IMR-90 (cell line): ENCODE data around the gene HOXD9. TPM values are rescaled to one million over a fixed set of nuclear protein-coding genes. Genes with fewer than 3 reads are reported as not detected.

ENCODE experiments used
- ATAC-seq: fragments of 200-7000 bp; cut with Tn5 transposase; 2 replicates; pipeline ENCODE4 v1.9.1; 2020; ENCODE audit warnings: low read depth, mild to moderate bottlenecking, moderate library complexity
- BruUV-seq: library from RNA; stranded (reverse); fragments of 400-500 nt; replicated peaks from 2 replicates; lab custom pipeline; 2021; lab: Mats Ljungman, UMichigan
- CTCF ChIA-PET: fragments of 300-600 bp; formaldehyde crosslinking; extraction: SDS; loops from one replicate; lab custom pipeline; 2021; ENCODE audit warnings: antibody characterized with exemption; lab: Yijun Ruan, JAX
- POLR2A ChIA-PET: fragments of 300-600 bp; sonication (Branson Sonifier 250); formaldehyde crosslinking; loops from one replicate; lab custom pipeline; 2022; ENCODE audit warnings: antibody characterized with exemption; ENCODE audit not compliant: unreplicated experiment; lab: Charles Lee
- DNase-seq: peaks from one replicate; pipeline ENCODE4 v3.0.0; 2013
- H2AFZ ChIP-seq: replicated peaks from 2 replicates; pipeline ENCODE3; 2013; ENCODE audit warnings: low read length, mild to moderate bottlenecking; ENCODE audit not compliant: poor library complexity
- H2AK5ac ChIP-seq: 2 replicates; pipeline ENCODE4 v1.6.1; 2013; ENCODE audit warnings: low read depth, low read length, inconsistent platforms
- H2AK9ac ChIP-seq: replicated peaks from 2 replicates; pipeline ENCODE3; 2013; ENCODE audit warnings: mild to moderate bottlenecking, low read depth, low read length, moderate library complexity; ENCODE audit not compliant: poor library complexity
- H2BK120ac ChIP-seq: 2 replicates; pipeline ENCODE4 v1.6.1; 2013; ENCODE audit warnings: low read depth, low read length, inconsistent platforms
- H2BK15ac ChIP-seq: 3 replicates; pipeline ENCODE4 v1.6.1; 2013; ENCODE audit warnings: low read depth, low read length, inconsistent platforms
- H2BK20ac ChIP-seq: 2 replicates; pipeline ENCODE4 v1.6.1; 2013; ENCODE audit warnings: low read depth, mild to moderate bottlenecking, inconsistent platforms, low read length, moderate library complexity
- H2BK5ac ChIP-seq: 2 replicates; pipeline ENCODE4 v1.6.1; 2013; ENCODE audit warnings: mild to moderate bottlenecking, low read depth, low read length, inconsistent platforms; ENCODE audit not compliant: poor library complexity, severe bottlenecking
- H3K14ac ChIP-seq: replicated peaks from 2 replicates; pipeline ENCODE4 v1.6.1; 2013; ENCODE audit warnings: low read depth, low read length, inconsistent platforms
- H3K18ac ChIP-seq: 2 replicates; pipeline ENCODE4 v1.6.1; 2013; ENCODE audit warnings: low read depth, low read length, control low read depth
- H3K23ac ChIP-seq: 2 replicates; pipeline ENCODE4 v1.6.1; 2013; ENCODE audit warnings: low read depth, low read length, inconsistent platforms
- H3K27ac ChIP-seq: 2 replicates; pipeline ENCODE4 v1.5.1; 2013; ENCODE audit warnings: mild to moderate bottlenecking, control low read depth, low read length; ENCODE audit not compliant: insufficient read depth
- H3K27me3 ChIP-seq: 2 replicates; pipeline ENCODE4 v1.6.1; 2013; ENCODE audit warnings: low read length; ENCODE audit not compliant: control insufficient read depth, insufficient read depth
- H3K36me3 ChIP-seq: 2 replicates; pipeline ENCODE4 v1.6.1; 2013; ENCODE audit warnings: low read length, mixed read lengths; ENCODE audit not compliant: control insufficient read depth, insufficient read depth
- H3K4ac ChIP-seq: 2 replicates; pipeline ENCODE4 v1.6.1; 2013; ENCODE audit warnings: low read depth, low read length, inconsistent platforms
- H3K4me1 ChIP-seq: 2 replicates; pipeline ENCODE4 v1.6.1; 2013; ENCODE audit warnings: low read length, mixed read lengths; ENCODE audit not compliant: control insufficient read depth, insufficient read depth
- H3K4me2 ChIP-seq: 2 replicates; pipeline ENCODE4 v1.6.1; 2013; ENCODE audit warnings: low read depth, mild to moderate bottlenecking, control low read depth, low read length, moderate library complexity
- H3K4me3 ChIP-seq: 2 replicates; pipeline ENCODE4 v1.5.1; 2013; ENCODE audit warnings: low read depth, mild to moderate bottlenecking, control low read depth, low read length, moderate library complexity; ENCODE audit not compliant: insufficient read depth
- H3K56ac ChIP-seq: 2 replicates; pipeline ENCODE4 v1.6.1; 2013; ENCODE audit warnings: low read length, inconsistent platforms; ENCODE audit not compliant: insufficient read depth; ENCODE audit errors: extremely low read depth
- H3K79me1 ChIP-seq, 2 experiments: 2 replicates each; pipeline ENCODE4 v1.6.1; 2013; ENCODE audit warnings: low read length in 2 of 2, inconsistent platforms in 1 of 2, low read depth in 1 of 2
- H3K9ac ChIP-seq: 2 replicates; pipeline ENCODE4 v1.6.1; 2013; ENCODE audit warnings: low read depth, low read length, control low read depth
- H3K9me1 ChIP-seq: 2 replicates; pipeline ENCODE4 v1.6.1; 2013; ENCODE audit warnings: low read length, inconsistent platforms; ENCODE audit not compliant: insufficient read depth
- H3K9me3 ChIP-seq: 2 replicates; pipeline ENCODE4 v1.6.1; 2013; ENCODE audit warnings: low read length; ENCODE audit not compliant: control insufficient read depth, insufficient read depth
- H4K20me1 ChIP-seq: 2 replicates; pipeline ENCODE4 v1.6.1; 2013; ENCODE audit warnings: low read length, inconsistent platforms; ENCODE audit not compliant: insufficient read depth
- H4K5ac ChIP-seq: 2 replicates; pipeline ENCODE4 v1.6.1; 2013; ENCODE audit warnings: mild to moderate bottlenecking, low read depth, low read length, control low read depth
- H4K8ac ChIP-seq, 2 experiments: 2 replicates each; pipeline ENCODE4 v1.6.1; 2013; ENCODE audit warnings: low read depth in 2 of 2, low read length in 2 of 2, control low read depth in 1 of 2, inconsistent platforms in 1 of 2
- H4K91ac ChIP-seq: 2 replicates; pipeline ENCODE4 v1.6.1; 2013; ENCODE audit warnings: low read depth, low read length, inconsistent platforms; ENCODE audit not compliant: insufficient read depth
- CEBPB ChIP-seq: IDR thresholded peaks from 2 replicates; pipeline ENCODE4 v1.6.1; 2012; ENCODE audit warnings: low read depth, low read length, improper control_type of control experiment
- CHD1 ChIP-seq: IDR thresholded peaks from 2 replicates; pipeline ENCODE4 v1.6.1; 2012; ENCODE audit warnings: low read depth, low read length, improper control_type of control experiment
- FOS ChIP-seq: fragments of 150-350 bp; IDR thresholded peaks from 2 replicates; pipeline ENCODE4 v1.6.1; 2016; ENCODE audit warnings: low read depth, low read length
- MAFK ChIP-seq: IDR thresholded peaks from 2 replicates; pipeline ENCODE4 v1.6.1; 2012; ENCODE audit warnings: low read depth, low read length, improper control_type of control experiment
- MAZ ChIP-seq: IDR thresholded peaks from 2 replicates; pipeline ENCODE4 v1.6.1; 2012; ENCODE audit warnings: low read depth, mild to moderate bottlenecking, low read length, improper control_type of control experiment, moderate library complexity, borderline replicate concordance
- NFE2L2 ChIP-seq: fragments of 150-350 bp; IDR thresholded peaks from 2 replicates; pipeline ENCODE4 v1.6.1; 2016; ENCODE audit warnings: low read depth, mild to moderate bottlenecking, low read length
- POLR2A ChIP-seq: IDR thresholded peaks from 2 replicates; pipeline ENCODE4 v1.6.1; 2012; ENCODE audit warnings: mild to moderate bottlenecking, low read depth, low read length
- RCOR1 ChIP-seq: IDR thresholded peaks from 2 replicates; pipeline ENCODE4 v1.6.1; 2012; ENCODE audit warnings: mild to moderate bottlenecking, low read length, improper control_type of control experiment; ENCODE audit not compliant: insufficient replicate concordance
- RFX5 ChIP-seq: IDR thresholded peaks from 2 replicates; pipeline ENCODE4 v1.8.0; 2012; ENCODE audit warnings: low read depth, mild to moderate bottlenecking, low read length, moderate library complexity
- USF2 ChIP-seq: fragments of 150-350 bp; IDR thresholded peaks from 2 replicates; pipeline ENCODE4 v1.6.1; 2017; ENCODE audit warnings: mild to moderate bottlenecking, antibody characterized with exemption, low read length, low read depth
- WGBS, 2 experiments: methylation state at CpG; one replicate each; pipeline versions ENCODE4 v1.1.5 to v1.1.7; 2013; ENCODE audit warnings: missing lambda C conversion rate in 2 of 2; ENCODE audit not compliant: insufficient read length in 1 of 2; ENCODE audit errors: extremely low coverage in 2 of 2; 5-methylcytosine and 5-hydroxymethylcytosine counted together
- dilution Hi-C: fragments of 300-500 bp; cut with HindIII; formaldehyde crosslinking; loops from one replicate; pipeline ENCODE4 v1.14.3; 2018; ENCODE audit warnings: low sequenced_read_pairs; ENCODE audit not compliant: unreplicated experiment
- in situ Hi-C: fragments of 300-500 bp; cut with MboI; formaldehyde crosslinking; loops from 3 replicates; pipeline ENCODE4 v1.14.3; 2019; ENCODE audit warnings: low sequenced_read_pairs, inconsistent platforms, mixed read lengths
- intact Hi-C: fragments of 100-400 bp; cut with micrococcal nuclease; formaldehyde crosslinking; loops from 2 replicates; pipeline ENCODE4 v1.10.0; 2022
- polyA plus RNA-seq, 3 experiments: library from polyadenylated mRNA; depleted of rRNA; stranded (reverse); fragments of >200 nt; gene quantifications; 2 replicates each; pipeline ENCODE4 v1.2.3, GENCODE V29; 2012; ENCODE audit warnings: low replicate concordance in 1 of 3
- total RNA-seq: library from RNA; depleted of rRNA; stranded (reverse); fragments of >200 nt; gene quantifications from 2 replicates; pipeline ENCODE4 v1.2.3, GENCODE V29; 2012

HOXD9 gene
- total and polyA plus RNA-seq, 2 of the 4 experiments (the other 2 are of a cell fraction): not detected

GRCh38 chr2:176120364-176121189 is 1.9 kb upstream of the HOXD9 start:
- H2BK15ac ChIP-seq: no peak overlapping the region
- no peak overlapping the region for H3K4ac ChIP-seq
- H3K23ac ChIP-seq: no peak overlapping the region
- H2AFZ ChIP-seq: no peak overlapping the region
- no peak overlapping the region for H3K56ac ChIP-seq
- H3K9me1 ChIP-seq: no peaks in the 10 kb centered on the region
- no peak overlapping the region for H4K91ac ChIP-seq
- H3K14ac ChIP-seq: no peak overlapping the region
- no peak overlapping the region for H2BK20ac ChIP-seq
- dilution Hi-C loops (no loop called here), in situ Hi-C loops (loop anchor here (10.0 kb wide), 2 partner anchors 334 to 1034 kb away; no protein-coding TSS in a partner anchor), intact Hi-C loops (no loop called here)
- ChIA-PET POLR2A (no interaction called here), CTCF (interaction anchor here (1.5 kb wide), 1 partner anchor 11 kb away, joined by 3 read pairs; no protein-coding TSS in a partner anchor)
- no peak overlapping the region for H2AK9ac ChIP-seq
- no peak overlapping the region for H2BK120ac ChIP-seq
- no peaks in the 10 kb centered on the region for H3K79me1 ChIP-seq
- H3K18ac ChIP-seq: no peak overlapping the region
- no peaks in the 10 kb centered on the region; the same call in 1 of the 2 replicates for H4K20me1 ChIP-seq
- no peak overlapping the region for H2BK5ac ChIP-seq
- no peak overlapping the region for H4K8ac ChIP-seq
- no peak overlapping the region for H3K27ac ChIP-seq
- no TSS peak for BruUV-seq
- WGBS, 2 experiments: 0% methylated on average over 1 of the region's 13 CpGs; no CpG with 5 or more reads in 1 of the 2 experiments
- H3K9me3 ChIP-seq: peaks cover 15% of the 10 kb centered on the region
- H2AK5ac ChIP-seq: no peak overlapping the region
- DNase-seq (no peak), ATAC-seq (no peak)
- TF ChIP-seq CHD1 (no peak), MAFK (no peak), POLR2A (no peak), CEBPB (no peak), FOS (no peak), NFE2L2 (no peak), USF2 (no peak), RCOR1 (no peak), RFX5 (no peak), MAZ (no peak)
- H3K36me3 ChIP-seq: no peaks in the 10 kb centered on the region
- H3K4me2 ChIP-seq: no peak overlapping the region
- no peak overlapping the region for H4K5ac ChIP-seq
- H3K4me3 ChIP-seq: no peak overlapping the region
- no peaks in the 10 kb centered on the region for H3K4me1 ChIP-seq
- H3K9ac ChIP-seq: no peak overlapping the region
- peaks cover 98% of the 10 kb centered on the region for H3K27me3 ChIP-seq
